Inflammatory macrophage (primary cell): ENCODE data around the gene PRKCZ.
"Not testable (repeated sequence)": the region's sequence is repeated elsewhere in the genome, so short reads cannot be mapped to it uniquely, and the experiment has no call there.

ENCODE experiments used
- DNase-seq, 2 donors: peaks; one replicate each; pipeline ENCODE4 v3.0.0-alpha.2; 2020 to 2022

The PRKCZ gene

DNA sequence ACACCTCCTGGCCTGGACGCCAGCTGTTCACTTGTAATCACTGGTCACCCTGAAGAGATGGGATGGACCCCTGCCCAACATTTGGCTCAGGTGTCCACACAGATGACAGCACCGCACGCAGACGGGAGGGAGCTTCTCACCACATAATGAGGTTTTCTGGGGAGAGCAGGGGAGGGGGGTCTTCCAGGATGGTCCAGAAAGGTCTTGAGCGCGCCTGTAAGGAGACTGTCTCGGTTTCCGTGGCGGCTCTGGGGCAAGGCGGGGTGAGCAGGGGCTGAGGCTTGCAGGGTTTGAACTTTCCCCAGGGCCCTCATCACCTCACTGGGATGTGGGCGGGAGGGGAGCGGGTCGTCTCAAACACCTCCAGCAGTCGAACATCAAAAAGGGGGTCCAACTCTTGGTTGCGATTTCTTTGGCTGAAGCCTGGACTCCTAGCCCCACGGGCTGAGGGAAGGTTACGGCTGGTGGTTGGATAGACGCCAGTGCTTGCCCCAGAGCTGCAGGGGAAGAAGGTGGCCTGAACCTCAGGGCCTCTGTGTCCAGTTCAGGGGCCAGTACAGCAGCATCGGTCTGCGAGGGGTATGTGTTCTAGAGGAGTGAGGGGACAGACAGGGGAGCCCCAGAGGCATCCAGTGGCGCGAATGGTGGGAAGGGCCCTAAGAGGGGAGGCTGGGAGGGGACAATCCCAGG, 53.8 kb downstream of the PRKCZ start:
- no peak for DNase-seq

DNA sequence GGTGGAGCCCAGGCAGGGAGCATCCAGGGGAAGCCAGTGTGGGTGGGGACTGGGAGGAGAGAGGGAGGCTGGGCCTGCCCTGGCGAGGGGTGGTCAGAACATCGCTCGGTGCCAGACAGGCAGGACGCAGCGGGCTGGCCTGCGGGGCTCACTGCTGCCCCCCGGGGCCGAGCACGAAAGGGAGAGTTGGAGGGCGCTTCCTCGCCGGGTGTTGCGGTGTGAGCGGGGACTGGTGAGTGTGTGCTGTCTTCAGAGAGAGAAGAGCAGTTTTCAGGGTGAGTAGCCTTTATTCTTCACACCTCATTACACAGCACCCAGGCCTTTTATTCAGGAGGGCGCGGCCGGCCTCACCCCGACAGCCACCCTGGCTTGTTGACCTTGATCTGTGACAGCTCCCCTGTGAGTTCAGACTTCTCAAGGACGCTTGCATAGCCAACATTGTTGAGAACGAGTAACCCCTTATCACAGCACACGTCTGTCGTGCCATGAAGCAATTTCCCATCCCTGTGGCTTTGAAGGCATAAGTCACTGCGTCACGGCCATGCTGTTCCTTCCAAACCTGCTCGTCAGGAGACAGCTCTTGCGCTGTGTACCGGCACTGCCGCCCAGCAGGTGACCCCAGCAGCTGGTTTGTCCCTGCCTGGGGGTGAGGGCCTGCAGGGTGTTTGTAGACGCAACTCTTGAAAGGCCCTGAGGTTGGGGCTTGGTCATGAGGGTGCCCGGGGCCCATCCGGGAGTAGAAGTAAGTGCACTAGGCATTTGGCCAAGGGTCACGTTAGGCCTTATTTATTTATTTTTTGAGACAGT, 54.6 kb downstream of the PRKCZ start:
- DNase-seq: no peak

DNA sequence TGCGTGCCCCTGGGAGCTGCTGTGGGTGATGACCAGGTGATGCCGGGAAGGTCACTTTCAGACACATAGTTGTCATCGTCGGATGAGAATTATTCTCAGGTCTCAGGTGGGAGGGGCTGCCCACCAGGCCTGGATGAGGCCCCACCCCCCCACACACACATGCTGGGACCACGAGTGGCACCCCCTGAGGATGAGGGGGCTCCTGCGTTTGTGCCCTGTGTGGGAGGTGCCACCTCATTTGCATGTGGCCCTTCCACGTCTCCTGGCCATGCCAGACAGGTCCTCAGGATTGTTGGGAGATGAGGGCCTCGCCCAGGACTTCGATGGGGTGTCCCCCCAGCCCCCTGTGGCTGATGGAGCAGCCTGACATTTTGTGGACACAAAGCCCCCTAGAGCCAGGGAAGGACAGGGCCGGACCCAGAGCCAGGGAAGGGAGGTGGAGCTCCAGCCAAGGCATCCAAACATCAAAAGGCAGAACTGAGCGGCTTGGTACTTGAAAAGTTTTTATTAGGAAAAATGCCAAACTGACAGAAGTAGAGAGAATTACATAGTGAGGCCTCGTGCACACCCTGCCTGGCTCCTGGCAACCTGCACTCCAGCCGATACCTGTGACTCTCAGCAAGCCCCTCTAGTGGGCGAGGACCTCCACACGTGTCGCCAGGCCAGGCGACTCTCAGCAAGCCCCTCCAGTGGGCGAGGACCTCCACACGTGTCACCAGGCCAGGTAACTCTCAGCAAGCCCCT, 55.7 kb downstream of the PRKCZ start:
- no peak for DNase-seq

DNA sequence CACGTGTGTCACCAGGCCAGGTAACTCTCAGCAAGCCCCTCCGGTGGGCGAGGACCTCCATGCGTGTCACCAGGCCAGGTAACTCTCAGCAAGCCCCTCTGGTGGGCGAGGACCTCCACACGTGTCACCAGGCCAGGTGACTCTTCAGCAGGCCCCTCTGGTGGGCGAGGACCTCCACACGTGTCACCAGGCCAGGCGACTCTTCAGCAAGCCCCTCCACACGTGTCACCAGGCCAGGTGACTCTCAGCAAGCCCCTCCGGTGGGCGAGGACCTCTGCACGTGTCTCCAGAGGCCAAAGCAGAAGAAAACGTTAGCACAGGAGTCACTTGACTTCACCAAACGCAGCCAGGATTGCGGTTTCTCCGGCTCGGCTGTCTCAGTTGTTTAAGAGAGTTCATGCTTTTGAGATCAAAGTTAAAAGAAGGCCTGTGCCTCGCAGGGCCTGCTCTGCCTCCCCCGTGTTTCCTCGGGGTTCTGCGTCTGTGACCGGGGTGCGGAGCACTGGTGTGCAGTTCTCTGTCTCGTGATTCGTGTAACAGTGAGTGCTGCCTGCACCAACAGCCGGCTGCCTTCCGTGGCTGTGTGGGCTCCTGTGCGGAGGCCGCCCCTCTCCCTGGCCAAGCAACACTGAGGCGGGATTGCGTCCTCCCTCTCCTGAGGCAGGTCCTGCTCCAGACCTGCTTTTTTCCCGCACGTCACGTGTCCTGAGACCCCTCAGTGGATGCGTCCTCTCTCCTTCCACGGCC, 56.6 kb downstream of the PRKCZ start:
- DNase-seq: no peak

DNA sequence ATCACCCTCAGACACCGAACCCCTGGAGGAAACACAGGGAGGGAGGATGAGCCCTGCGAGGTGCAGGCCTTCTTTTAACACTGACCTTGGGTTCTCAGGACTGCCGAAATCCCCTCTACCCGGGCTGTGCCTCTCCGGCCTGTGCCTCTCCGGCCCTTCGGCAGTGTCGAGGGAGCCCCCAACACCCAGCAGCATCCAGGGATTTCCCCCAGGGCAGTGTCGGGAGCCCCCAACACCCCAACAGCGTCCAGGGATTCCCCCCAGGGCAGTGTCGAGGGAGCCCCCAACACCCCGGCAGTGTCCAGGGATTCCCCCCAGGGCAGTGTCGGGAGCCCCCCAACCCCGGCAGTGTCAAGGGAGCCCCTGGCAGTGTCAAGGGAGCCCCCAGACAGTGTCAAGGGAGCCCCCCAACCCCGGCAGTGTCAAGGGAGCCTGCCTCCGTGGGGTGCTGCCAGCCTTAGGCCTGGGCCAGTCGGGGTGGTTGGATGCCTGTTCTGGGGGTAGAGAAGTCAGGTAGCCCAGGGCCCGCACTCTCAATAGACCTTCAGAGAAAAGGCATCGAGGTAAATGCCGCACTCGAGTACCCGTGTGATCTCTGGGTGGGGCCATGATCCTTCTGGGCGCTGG, 57.5 kb downstream of the PRKCZ start:
- DNase-seq: no peak

DNA sequence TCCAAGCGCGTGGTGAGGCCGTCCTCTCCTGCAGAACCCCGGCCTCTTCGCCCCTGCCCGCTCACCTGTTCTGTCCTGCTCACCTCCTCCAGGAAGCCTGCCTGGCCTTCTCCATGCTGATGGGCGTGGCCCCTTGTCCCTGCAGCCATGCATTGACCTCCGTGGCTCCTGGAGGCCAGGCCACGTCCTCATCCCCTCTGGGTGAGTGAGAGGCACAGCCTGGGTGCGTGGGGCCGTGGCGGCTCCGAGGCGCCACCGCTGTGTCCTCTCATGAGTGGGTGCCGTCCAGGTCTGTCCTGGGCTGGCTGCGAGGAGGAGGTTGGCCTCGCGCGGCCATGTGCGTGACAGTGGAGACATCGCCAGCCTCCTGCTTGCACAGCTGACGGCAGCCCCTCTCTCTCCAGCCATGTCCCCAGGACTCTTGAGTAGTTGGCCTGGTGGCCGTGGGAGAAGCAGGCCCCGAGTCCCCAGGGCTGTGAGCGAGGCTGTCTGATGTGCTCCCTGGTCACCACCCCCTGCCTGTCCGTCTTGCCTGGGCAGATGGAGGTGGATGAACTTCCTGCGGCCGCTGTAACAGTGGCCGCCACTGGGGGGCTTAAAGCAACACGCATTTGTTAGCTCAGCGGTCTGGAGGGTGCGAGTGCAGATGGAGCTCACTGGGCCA, 58.1 kb downstream of the PRKCZ start:
- no peak for DNase-seq

DNA sequence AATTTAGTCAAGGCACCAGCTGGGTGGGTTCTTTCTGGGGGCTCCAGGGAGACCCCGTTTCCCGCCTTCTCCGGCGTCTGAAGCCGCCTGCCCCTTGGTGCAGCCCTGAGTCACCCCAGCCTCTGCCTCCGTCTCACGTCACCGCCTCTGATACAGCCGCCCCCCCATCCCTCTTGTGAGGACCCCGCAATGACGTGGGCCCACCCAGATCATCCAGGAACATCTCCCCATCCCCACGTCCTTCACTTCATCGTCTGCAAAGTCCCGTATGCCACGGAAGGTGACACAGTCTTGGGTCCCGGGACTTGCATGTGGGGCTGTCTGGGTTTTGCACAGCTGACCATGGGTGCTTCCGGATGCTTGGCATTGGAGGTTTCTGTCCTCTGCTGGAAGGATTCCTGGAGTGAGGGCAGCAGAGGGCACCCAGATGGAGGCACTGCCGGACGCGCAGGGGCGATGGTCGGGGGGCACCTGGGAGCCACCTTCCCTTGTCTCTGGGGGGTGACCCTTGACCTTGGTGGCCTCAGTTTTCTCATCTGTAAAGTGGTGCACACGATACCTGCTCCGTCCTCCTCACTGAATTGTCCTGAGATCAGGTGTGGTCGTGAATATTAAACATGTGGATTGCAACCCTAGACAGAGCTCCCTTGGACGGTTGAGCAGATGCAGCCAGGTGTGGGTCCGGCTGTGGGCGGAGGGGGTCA, 58.8 kb downstream of the PRKCZ start:
- DNase-seq: no peak

DNA sequence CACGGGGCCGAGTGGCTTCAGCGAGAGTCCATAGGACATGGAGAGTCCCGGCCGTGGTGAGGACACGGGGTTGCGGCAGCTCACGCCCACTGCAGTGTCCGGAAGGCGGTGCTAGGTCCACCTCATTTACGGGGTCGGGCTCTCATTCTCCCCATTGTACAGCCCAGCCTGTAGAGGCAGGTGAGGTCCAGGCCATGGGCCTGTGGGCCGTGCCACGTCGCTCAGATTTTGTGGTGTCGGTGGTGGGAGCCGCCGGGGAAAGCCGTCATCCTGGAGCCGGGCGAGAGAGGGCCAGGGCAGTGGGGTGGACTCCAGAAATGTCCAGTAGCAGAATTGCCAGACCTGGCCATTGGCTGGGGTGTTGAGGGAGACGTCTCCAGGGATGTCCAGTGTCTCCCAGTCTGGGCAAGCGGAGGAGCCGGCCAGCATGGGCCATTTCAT, 59.4 kb downstream of the PRKCZ start:
- no peak for DNase-seq

DNA sequence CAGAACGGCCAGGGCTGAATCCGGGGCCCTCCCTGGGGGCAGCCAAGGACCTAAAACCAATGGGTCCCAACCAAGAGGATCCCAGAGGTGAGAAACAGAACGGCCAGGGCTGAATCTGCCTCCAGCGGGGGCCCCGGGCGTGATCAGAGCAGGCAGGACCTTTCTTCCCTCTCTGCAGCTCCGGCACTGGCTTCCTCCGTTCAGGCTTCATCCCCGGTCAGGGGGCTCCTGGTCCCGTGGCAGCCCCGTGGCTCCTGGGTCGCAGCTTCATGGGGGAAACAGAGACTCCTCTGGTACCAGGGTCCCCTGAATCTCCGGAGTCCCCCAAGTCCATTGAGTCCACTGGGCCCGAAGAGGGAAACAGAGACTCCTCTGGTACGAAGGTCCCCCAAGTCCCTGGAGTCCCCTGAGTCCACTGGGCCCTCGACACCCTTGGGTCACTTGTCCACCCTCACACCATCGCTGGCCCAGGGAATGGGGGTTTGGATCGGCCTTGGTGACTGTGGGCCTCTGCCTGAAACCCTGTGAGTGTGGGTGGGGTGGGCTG, 60.1 kb downstream of the PRKCZ start:
- DNase-seq: no peak

DNA sequence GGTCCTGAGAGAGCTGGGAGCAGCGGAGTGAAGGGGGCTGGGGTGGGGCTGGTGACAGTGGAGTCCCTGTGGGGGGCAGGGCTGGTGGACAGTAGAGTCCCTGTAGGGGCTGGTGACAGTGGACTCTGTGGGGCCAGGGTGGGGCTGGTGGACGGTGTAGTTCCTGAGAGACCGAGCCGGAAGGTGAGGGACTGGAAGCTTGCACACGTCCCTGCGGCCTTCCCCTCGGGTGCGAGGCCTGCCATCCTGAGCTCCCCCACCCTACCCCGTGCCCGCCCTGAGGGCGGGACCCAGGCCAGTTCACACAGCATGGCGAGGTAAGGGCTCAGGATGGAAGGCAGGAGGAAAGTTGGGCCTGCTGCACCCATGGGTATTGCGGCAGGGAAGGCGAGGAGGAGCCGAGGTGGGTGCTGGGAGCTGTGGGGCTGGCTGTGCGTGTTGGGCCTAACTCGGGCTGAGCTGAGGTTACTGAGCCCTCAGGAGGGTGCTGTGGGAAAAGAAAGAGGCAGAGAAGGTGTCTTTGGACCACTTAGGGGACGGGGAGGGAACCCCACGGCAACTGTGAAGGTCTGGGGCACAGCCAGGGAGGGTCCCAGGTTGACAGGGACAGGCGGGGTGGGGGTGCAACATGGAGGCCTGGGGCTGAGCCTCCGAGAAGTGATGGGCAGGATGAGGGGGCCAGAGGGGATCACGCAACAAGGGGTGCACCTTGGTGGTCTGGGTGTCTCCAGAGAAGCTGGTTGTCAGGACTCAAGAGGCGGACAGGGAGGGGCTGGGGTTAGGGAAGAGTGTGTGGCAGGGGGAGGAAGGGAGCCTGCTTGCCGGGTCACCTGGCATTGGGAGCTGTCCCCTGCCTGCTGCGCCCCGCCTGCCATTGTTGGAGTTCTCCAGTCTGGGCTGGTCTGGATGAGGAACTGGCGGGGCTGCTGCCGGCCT, 60.8 kb downstream of the PRKCZ start:
- DNase-seq: no peak

DNA sequence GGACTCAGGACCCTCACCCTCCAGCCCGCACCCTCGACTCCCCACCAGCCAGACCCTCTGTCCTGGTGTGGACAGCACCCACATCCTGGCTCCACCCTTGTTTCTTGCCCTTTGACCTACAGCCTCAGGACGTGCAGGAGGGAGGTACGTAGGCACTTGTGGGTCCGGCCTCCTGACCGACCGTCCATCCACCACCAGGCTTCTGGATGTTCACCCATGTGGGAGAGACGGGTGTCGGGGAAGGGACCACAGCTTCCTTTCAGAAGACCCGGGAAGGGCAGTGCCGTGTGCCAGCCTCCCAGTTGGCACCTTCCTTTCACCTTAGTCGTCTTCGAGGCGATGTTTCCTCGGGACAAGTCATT, 61.4 kb downstream of the PRKCZ start:
- DNase-seq: no peak

DNA sequence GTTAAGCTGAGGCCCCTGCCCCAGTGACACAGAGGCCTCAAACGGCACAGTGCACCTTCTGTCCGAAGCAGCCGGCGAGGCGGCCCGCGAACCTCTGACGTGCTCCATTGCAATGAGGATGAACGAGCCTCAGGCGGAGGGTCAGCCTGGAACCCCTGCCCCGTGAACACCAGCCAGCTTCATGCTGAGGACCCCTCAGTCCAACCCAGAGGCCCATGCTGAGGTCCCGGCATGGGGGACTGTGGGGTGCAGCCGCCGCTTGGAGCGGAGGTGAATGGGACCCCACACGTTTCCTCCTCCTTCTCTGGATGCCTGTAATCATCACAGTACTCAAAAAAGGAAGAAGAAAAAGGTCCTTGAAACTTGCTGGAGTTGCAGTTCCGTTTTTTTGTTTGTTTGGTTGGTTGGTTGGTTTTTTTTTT, 62.1 kb downstream of the PRKCZ start:
- DNase-seq: peak; percentile 42 to 56

DNA sequence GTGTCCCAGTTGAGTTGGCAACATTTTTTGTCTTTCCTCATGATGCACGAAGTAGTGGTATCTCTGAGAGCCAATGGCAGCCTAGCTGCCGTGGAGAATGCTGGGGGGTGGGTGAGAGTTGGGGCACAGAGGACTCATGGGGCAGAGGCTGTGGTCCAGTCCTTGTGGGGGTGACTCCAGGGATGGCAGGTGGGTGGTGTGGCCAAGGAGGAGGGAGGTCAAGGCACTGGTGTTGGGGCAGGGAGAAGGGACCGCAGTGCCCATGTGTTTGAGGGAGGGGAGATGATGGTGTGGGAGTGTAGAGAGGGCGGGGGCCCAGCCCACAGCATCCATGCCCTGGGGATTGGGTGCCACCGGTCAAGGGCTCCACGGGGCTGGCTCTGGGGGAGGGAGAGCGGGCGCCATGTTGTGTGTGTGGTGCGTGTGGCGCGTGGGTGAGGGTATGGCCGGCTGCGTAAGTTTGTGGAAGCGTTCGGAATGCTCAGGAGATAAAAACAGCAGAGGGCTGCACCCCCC, 63.5 kb downstream of the PRKCZ start:
- no peak for DNase-seq

DNA sequence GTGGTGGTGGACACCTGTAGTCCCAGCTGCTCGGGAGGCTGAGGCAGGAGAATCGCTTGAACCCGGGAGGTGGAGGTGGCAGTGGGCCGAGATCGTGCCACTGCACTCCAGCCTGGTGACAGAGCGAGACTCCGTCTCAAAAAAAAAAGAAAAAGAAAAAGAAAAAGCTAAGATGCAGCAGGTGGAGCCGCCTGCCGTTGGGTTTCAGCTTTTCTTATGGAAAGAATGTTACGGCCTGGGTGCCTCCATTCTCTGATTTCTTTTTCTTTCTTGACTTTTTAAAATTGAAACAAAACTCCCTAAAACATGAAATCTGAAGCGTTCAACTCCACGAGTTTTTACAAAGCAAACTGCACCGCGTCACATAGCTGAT, 64.4 kb downstream of the PRKCZ start:
- DNase-seq: not testable (repeated sequence)

DNA sequence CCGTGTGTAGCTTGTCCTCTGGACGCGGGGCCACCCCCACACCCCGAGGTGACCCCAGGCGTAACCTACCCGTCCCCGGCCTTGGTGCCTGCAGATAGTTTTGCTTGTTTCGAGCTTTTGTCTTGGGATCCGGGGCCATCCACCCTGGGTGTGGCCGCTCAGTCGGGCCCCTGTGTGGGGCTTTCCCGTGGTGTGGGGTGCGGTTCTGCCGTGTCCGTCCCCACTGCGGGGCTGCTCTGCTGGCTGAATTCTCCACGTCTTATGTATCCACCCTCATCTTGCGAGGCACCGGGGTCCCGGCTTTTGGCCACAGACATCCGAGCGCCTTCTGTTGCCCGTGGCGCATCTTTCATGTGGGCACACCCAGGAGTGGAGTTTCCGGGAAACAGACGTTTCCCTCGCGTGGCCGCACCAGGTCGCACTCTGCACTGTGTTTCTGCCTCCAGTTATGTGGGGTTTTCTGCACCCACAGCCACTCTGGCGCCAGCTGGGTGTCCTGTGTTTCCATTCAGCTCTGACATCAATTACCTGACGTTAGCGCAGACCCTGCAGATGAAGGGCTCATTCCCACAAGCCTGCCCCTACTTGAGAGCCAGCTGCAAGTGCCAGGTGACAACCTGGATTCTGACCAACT, 64.9 kb downstream of the PRKCZ start:
- no peak for DNase-seq

DNA sequence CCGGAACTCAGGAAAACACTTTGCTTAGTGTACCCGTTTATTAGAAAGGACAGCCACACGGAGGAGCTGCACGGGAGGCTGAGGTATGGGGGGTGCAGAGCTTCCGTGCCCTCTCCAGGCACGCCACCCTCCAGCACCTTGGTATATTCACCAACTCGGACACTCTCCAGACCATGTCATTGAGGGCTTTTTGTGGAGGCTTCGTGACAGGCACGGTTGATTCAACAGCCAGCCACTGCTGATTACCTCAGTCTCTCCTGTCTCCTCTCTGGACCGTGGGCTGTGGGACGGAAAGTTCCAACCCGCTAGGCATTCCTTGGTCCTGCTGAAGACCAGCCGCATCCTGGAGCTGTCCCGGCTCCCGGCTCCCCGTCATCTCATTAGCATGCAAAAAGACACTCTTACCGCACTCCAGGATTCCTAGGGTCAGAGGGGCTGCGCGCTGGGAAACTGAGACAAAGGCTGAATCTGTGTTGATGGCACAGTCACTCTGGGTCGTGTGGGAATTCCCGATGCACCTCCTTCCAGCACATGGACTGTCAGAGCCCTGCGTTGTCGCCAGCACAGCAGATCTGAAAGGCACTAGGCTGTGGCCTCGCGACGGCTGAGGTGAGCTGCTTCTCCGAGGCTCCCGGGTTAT, 65.6 kb downstream of the PRKCZ start:
- DNase-seq: no peak

DNA sequence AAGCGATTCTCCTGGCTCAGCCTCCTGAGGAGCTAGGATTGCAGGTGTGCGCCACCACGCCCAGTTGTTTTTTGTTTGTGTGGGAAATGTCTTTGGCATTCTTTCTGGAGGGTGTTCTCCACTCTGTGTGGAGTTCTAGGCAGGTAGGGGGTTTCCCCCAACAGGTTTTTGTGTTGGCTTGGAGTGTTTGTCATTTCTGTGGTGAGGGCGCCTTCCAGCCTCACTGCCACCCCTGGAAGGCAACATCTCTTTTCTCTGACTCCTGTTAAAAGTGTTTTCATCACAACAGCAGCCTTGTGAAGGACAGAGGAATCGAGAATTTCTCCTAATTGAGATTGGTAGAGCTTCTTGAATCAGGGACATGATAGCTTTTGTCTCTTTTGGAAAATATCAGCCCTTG, 69.7 kb downstream of the PRKCZ start:
- DNase-seq: no peak

DNA sequence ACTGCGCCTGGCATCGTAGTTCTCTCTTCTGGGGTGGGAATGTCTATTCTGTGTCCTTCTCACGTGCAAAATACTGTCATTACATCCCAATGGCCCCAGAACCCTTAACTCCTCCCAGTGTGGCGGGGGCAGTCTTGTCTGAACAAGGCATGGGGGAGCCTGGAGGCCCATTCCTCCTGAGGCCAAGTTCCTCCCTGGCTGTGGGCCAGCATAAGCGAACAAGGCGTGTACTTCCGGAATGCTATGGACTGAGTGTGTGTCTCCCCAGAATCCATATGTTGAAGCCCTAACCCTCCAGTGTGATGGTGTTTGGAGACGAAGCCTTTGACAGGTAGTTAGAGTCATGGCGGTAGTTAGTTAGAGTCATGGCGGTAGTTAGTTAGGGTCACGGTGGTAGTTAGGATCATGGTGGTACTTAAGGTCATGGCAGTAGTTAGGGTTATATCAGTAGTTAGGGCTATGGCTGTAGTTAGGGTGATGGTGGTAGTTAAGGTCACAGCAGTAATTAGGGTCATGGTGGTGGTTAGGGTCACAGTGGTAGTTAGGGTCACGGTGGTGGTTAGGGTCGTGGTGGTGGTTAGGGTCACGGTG, 71.0 kb downstream of the PRKCZ start:
- DNase-seq: no peak
